ENCODE data around the gene CD300LG.

DNA sequence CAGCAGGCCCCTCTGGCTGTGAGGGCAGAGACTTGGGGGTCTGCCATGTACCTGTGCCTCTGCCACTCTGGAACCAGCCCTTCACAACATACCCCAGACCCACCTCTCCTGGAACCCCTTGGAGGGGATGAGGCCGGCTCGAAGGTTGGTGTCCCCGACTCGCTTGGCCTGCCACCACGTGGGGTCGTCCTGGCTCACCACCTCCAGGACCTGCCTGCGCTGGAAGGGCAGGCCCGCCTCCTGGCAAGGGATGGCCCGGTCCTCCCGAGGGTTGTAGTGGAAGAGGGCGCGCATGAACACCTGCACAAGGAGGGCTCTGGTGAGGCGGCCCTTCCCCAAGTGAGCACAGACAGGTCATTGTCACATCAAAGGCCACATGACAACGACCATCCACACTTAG is 26.2 kb upstream of the CD300LG start:
- TF ChIP-seq, protein P1, sequence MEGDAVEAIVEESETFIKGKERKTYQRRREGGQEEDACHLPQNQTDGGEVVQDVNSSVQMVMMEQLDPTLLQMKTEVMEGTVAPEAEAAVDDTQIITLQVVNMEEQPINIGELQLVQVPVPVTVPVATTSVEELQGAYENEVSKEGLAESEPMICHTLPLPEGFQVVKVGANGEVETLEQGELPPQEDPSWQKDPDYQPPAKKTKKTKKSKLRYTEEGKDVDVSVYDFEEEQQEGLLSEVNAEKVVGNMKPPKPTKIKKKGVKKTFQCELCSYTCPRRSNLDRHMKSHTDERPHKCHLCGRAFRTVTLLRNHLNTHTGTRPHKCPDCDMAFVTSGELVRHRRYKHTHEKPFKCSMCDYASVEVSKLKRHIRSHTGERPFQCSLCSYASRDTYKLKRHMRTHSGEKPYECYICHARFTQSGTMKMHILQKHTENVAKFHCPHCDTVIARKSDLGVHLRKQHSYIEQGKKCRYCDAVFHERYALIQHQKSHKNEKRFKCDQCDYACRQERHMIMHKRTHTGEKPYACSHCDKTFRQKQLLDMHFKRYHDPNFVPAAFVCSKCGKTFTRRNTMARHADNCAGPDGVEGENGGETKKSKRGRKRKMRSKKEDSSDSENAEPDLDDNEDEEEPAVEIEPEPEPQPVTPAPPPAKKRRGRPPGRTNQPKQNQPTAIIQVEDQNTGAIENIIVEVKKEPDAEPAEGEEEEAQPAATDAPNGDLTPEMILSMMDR (optimal IDR thresholded peaks at IDR 0.05 in 1 of 3, IDR thresholded peaks at IDR 0.05 in 1 of 3, conservative IDR thresholded peaks at IDR 0.05 in 1 of 3; ENCODE audit: extremely low read depth in 1 of 3, insufficient read depth in 2 of 3, low read length in 3 of 3), result no peak
- no peak for TF ChIP-seq EZH2 (IDR thresholded peaks at IDR 0.05; ENCODE audit: low read length)
